ENCODE data around the gene IGLL1.
A peak's percentile ranks its signal among the peaks of the same experiment; 100 is the strongest.

IGLL1 gene

DNA sequence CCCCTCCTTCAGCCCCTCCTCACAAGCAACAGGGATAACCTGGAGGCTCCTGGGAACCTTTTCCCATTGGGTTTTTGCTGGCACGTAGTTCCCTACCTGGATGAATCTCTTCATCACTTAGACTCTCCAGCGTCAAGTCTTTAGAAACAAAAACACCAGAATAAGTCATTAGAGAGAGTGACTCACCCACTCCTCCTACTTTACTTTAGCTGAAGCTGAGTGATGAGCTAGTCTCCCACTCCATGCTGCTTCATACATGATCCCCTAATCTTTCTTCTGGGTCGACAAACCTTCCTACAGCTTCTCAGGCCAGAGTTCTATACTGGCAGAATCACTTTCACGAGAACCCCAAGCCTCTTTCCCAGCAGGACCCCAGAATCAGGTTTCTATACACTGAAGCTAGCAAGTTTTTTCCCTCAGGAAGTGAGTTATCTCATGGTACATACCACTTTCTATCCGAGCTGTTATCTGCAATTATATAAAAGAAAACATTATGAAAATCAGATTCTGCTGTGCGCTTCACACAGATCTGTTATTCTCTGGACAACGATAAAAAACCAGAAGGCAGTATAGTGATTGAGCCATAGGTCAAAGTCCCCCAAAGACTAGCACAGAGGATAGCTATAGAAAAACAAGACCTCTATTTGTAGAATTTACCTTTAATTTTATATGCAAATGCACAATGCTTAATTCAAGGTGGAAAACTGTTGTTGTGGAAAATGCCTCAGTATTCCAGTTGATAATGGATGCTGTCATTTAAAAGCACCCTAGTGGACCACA, 33.3 kb upstream of the IGLL1 start:
- FAIRE-seq: no peak
- DNase-seq (ENCODE audit: insufficient read length, low spot score): no peak
- TF ChIP-seq, protein P1, sequence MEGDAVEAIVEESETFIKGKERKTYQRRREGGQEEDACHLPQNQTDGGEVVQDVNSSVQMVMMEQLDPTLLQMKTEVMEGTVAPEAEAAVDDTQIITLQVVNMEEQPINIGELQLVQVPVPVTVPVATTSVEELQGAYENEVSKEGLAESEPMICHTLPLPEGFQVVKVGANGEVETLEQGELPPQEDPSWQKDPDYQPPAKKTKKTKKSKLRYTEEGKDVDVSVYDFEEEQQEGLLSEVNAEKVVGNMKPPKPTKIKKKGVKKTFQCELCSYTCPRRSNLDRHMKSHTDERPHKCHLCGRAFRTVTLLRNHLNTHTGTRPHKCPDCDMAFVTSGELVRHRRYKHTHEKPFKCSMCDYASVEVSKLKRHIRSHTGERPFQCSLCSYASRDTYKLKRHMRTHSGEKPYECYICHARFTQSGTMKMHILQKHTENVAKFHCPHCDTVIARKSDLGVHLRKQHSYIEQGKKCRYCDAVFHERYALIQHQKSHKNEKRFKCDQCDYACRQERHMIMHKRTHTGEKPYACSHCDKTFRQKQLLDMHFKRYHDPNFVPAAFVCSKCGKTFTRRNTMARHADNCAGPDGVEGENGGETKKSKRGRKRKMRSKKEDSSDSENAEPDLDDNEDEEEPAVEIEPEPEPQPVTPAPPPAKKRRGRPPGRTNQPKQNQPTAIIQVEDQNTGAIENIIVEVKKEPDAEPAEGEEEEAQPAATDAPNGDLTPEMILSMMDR (IDR thresholded peaks at IDR 0.05; ENCODE audit: insufficient read depth, missing control alignments): no peak

DNA sequence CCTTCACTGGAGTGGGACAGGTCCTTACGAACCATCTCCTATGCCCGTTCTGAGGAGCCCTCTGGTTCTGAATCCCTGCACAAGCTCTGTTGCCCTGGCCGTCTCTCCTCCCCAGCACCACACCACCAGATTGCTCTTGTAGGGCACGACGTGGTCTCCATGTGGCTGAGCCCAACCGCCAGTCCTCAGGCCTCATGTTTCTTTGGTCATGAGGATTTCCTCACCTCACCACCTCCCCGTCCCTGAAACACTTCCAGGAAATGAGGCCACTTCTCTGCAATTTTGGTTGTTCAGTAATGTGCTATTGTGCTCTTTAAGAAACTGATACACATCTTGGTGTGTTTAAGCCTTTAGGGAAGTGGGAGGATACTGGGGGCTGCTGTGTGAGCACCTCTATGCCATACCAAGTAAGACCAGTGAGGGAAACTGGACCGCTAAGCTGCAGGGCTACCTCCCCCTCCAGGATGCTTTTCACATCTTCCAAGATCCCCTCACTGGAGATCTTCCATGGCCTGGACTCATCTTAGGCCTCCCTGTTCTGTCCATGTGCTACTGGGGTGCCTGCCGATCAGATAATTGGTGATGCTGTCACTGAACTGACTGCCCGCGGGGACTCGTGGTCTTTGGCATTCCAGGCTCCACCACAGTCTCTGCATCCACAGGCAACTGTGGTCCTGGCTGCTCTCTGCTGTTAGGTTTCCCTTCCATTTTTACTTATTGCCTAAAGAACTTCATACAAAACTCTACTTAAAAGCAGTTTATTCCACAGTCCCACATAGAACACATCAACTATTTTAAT, 30.1 kb upstream of the IGLL1 start:
- no peak for FAIRE-seq
- TF ChIP-seq, protein P1 (IDR thresholded peaks at IDR 0.05; ENCODE audit: insufficient read depth, missing control alignments): no peak
- DNase-seq (ENCODE audit: insufficient read length, low spot score): no peak

DNA sequence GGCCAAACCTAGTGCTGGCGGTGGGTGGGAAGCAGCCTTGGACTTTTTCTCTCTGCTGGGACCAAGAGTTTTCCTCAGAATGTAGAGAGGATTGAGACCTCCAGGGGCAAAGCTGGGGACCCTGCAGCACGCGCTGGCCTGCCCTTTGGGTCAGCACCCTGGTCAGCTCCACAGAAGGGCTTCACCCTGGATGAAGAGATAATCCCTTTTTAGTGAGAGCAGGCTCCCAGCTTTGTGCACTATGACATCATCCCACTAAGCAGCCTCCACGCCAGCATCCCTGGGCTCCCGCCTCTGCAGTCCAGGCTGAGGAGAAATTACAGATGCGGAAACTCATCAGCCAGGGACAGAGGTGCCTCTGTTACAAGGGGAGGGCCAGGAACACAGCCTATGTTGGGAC, 28.5 kb upstream of the IGLL1 start:
- DNase-seq (ENCODE audit: insufficient read length, low spot score): no peak
- TF ChIP-seq, protein P1 (IDR thresholded peaks at IDR 0.05; ENCODE audit: insufficient read depth, missing control alignments): no peak
- no peak for FAIRE-seq

DNA sequence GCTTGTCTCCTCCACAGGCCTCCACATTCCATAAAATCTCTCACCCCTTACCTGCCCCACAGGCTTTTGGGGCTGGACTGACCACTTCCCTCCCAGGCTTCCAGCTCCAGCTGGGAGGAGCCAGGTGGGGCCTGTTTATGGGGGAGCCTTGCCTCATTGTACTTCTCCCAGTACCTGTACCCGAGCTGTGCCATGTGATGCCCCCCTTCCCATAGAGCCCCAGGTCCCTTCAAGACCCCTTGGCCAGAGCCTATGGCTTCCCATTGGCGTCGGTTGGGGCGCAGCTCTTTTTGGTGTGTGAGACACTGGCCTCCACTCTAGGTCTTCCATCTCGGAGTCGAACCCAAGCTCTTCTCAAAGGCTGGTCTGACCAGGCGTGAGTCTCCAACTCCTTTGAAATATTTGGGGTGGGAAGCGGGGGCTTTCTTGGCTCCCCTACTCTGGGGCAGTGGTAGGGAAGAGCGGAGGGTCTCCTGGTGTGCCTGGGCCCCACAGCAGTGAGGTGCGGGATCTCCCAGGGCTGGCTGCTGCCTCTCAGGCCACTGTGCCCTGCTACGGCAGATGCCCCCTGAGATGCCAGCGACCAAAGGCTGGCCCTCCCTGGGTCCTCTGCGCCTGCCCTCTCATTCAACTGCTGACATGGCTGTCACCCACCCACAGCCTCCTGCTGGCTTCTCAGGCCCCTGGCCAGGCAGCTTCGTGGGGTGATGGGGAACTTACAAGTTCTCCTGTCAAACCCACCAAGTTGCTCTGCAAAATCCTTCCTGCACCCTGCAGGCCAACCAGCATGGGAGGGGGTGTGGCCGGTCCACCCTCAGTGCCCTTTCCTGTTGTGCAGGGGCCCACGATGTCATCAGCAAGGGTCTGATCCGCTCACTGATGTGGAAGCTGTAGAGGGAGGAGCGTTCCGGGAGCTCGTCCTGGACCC, 26.4 kb upstream of the IGLL1 start:
- DNase-seq (ENCODE audit: insufficient read length, low spot score) (no peak), FAIRE-seq (no peak)
- TF ChIP-seq, protein P1 (IDR thresholded peaks at IDR 0.05; ENCODE audit: insufficient read depth, missing control alignments): no peak

DNA sequence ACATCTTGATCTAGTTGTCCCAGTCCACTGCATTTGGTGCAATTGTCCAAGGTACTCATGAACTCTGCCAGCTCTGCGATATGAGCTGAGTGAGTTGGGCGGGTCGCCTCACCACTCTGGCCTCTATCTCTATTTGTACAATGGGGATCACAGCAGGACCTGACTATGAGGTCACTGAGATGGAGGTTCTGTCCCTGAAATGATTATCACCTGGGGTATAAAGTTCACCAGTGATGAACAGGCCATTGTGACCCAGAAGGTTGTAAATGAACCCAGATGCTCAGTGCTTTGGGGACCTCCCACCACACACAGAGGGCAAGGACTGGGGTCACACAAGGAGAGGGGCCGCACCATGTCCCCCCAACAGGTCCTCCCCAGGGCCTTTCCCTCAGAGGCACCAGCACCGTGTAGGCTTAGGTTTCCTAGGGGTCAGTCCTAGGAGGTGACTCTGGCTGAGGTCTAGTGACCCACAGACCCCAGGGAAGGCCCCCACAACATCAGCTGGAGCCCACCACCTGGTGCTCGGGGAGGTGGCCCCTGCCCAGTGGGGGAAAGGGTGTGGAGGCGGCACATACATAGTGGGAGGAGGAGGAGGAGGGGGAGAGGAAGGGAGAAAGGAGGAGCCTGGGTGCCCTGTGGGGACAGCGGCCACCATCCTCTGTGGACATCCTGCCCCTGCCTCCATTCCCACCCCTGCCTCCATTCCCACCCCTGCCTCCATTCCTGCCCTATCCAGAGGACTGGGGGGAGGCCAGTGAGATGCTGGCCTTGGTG, 25.0 kb upstream of the IGLL1 start:
- DNase-seq (ENCODE audit: insufficient read length, low spot score) (no peak), FAIRE-seq (no peak)
- TF ChIP-seq, protein P1 (IDR thresholded peaks at IDR 0.05; ENCODE audit: insufficient read depth, missing control alignments): no peak

DNA sequence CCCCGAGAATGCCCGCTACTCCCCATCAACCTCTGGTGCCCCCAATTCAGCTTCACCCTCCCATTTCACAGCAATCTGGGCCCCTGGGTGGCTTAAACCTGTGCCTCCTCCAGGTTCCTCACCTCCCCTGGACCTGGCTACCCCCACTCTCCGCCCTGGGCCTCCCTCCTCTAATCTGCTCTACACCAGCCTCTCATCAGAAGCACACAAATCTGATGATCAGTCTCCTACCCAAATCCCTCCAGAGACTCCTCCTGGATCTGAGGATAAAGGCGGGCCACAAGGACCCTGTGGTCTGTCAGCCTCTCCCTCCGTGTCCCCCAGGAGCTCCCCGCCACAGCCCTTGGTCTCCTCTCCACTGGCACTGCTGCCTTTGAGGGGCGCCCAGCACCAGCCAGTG, 23.2 kb upstream of the IGLL1 start:
- DNase-seq (ENCODE audit: insufficient read length, low spot score) (peak; percentile 79), FAIRE-seq (no peak)
- TF ChIP-seq, protein P1 (IDR thresholded peaks at IDR 0.05; ENCODE audit: insufficient read depth, missing control alignments): no peak

Measured in D721Med (cell line).